Measurements from ENCODE around the gene CCL14.
"Not testable (repeated sequence)": the region's sequence is repeated elsewhere in the genome, so short reads cannot be mapped to it uniquely, and the experiment has no call there.

Gene CCL14

DNA sequence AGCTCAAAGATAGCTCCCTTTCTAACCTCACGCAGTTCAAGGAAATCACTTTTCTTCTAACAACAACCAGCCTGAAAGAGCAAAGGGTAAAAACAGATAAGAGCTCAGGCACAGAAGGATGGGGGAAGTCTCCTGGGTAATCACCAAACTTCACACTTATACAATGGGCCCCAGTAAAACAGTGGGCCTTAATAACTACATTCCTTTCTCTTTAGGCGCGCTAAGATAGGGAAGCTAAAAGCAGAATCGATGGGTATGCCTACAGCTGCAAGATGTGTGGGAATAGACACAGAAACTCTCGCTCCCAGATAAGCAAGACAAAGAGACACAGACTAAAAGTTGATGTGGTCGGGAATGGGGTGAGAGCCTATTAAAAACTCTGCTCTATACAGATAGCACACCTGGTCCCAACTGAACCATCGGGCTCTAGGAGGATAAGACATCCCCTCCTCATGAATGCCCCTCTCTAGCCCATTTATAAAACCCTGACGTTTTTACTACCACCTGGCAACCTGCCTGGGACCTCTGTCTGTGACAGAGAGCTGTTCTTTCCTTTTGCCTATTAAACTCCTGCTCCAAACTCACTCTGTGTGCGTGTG, 43.8 kb downstream of the CCL14 start:
- no peak for DNase-seq (ENCODE audit: low spot score)

DNA sequence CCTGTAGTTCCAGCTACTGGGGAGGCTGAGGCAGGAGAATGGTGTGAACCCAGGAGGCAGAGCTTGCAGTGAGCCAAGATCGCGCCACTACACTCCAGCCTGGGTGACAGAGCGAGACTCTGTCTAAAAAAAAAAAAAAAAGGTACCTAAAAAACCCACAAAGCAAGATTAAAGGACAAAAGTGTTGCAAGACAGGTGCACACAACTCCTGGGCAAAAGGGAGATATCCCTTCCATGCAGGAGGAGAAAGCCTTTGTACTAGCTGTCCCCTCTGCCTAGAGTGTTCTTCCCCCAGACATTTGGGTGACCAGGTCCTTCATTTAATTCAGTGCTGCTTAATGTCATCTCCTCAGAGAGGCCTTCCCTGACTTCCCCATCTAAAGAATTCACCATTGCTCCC, 48.0 kb downstream of the CCL14 start:
- DNase-seq (ENCODE audit: low spot score), result not testable (repeated sequence)

DNA sequence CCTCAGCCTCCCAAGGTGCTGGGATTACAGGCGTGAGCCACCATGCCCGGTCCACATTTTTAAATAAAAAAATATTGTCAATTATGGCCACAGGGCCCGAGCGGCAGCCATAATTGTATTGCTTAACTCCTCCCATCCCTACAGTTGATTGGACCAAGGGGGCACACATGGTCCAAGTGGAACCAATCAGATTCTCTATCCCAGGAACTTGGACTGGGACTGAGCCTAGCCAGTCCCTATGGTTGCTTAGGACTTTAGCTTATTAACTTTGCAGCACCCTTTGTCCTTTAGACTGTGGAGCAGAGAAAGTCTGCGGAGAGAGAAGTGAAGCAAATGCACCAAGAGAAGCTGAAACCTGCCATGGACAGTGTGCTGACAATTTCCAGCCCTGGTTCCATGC, 50.5 kb downstream of the CCL14 start:
- no peak for DNase-seq (ENCODE audit: low spot score)

DNA sequence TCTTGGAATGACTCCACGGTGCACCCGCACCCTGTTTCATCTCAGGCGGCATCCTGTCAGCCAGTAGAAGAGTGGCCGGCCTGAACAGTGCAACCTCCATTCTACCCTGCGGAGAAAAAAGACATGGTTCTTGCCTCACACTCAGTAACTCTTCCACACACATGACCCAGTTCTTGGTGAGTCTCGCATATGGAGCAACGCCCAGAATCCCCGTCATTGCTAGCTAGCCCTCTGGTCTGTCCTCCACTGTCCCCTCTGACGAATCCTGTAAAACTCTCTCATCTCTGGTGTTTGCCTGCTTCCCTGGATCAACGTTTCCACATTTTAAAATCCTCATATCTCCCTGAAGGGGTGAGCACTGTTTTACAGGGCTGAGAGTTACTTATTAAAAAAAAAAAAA, 51.8 kb downstream of the CCL14 start:
- DNase-seq (ENCODE audit: low spot score), result no peak
